ENCODE data around the gene DNAH11. TPM values are rescaled to one million over a fixed set of nuclear protein-coding genes. Genes with fewer than 3 reads are reported as not detected.

The DNAH11 gene
- total and polyA plus RNA-seq, 9 of the 15 experiments (the other 6 are each of a cell fraction or from before 2014, with no cell fraction given): under 0.01 TPM; not detected in 7

GRCh38 chr7:21730399-21730798 lies 187.6 kb downstream of the DNAH11 start:
- CTCF ChIA-PET (ENCODE audit: low intra/inter-chr PET ratio): no interaction called here
- no peaks in the 10 kb centered on the region for H3K9me3 ChIP-seq (replicated peaks; ENCODE audit: control insufficient read depth, insufficient read depth, low read depth, low read length)
- H3K79me2 ChIP-seq (ENCODE audit: control insufficient read depth, insufficient read depth, low read length): no peaks in the 10 kb centered on the region
- no peaks in the 10 kb centered on the region for H3K4me1 ChIP-seq (replicated peaks in 1 of 2; ENCODE audit: control insufficient read depth in 2 of 2, insufficient read depth in 2 of 2, low read length in 2 of 2)
- POLR2A ChIA-PET: no interaction called here
- no peak overlapping the region for H3K27ac ChIP-seq (ENCODE audit: extremely low read depth, low read depth, low read length)
- no peak overlapping the region for H2AFZ ChIP-seq (ENCODE audit: low read depth, low read length)
- FAIRE-seq (no peak), ATAC-seq (no peak), DNase-seq (ENCODE audit: extremely low read depth in 1 of 4, low spot score in 3 of 4) (no peak)
- BruUV-seq (replicated peaks): no TSS peak
- in situ Hi-C loops (cut with MboI): no loop called here
- H3K36me3 ChIP-seq (ENCODE audit: control insufficient read depth, insufficient read depth, low read length): no peaks in the 10 kb centered on the region
- intact Hi-C loops (cut with micrococcal nuclease): no loop called here
- H3K9ac ChIP-seq (ENCODE audit: insufficient read depth in 1 of 2, low read depth in 2 of 2, low read length in 2 of 2): no peak overlapping the region
- H3K4me3 ChIP-seq: no peak overlapping the region
- H4K20me1 ChIP-seq (replicated peaks; ENCODE audit: control insufficient read depth, insufficient read depth, low read length): no peaks in the 10 kb centered on the region
- no peak overlapping the region for H3K4me2 ChIP-seq (ENCODE audit: insufficient read depth, low read length)
- 5% methylated on average over 2 of the region's 2 CpGs for WGBS (ENCODE audit: insufficient coverage, low coverage, missing lambda C conversion rate)
- no peaks in the 10 kb centered on the region for H3K9me1 ChIP-seq (ENCODE audit: control insufficient read depth, insufficient read depth, low read length)
- TF ChIP-seq MAZ (CRISPR knock-in tag; conservative IDR thresholded peaks at IDR 0.05 in 1 of 2, IDR thresholded peaks at IDR 0.05 in 1 of 2) (no peak), CEBPG (CRISPR knock-in tag; IDR thresholded peaks at IDR 0.05) (no peak), CEBPG (tag; conservative IDR thresholded peaks at IDR 0.05 in 1 of 2, IDR thresholded peaks at IDR 0.05 in 1 of 2) (no peak), CHCHD3 (CRISPR knock-in tag; IDR thresholded peaks at IDR 0.05) (no peak), TCF7 (IDR thresholded peaks at IDR 0.05; ENCODE audit: borderline replicate concordance) (no peak), HMBOX1 (IDR thresholded peaks at IDR 0.05) (no peak), TBP (optimal IDR thresholded peaks at IDR 0.05; ENCODE audit: low read depth, low read length) (no peak), MCM7 (IDR thresholded peaks at IDR 0.05) (no peak), ZNF57 (CRISPR knock-in tag; IDR thresholded peaks at IDR 0.05) (no peak), ELF2 (CRISPR knock-in tag; IDR thresholded peaks at IDR 0.05) (no peak), ZNF707 (CRISPR knock-in tag; conservative IDR thresholded peaks at IDR 0.05) (no peak), SREBF1 (IDR thresholded peaks at IDR 0.05; ENCODE audit: borderline replicate concordance, low read depth, low read length) (no peak), ZNF134 (CRISPR knock-in tag; conservative IDR thresholded peaks at IDR 0.05) (no peak), ESRRB (CRISPR knock-in tag; IDR thresholded peaks at IDR 0.05; ENCODE audit: borderline replicate concordance) (no peak)
- H3K27me3 ChIP-seq (ENCODE audit: control insufficient read depth in 2 of 2, insufficient read depth in 2 of 2, low read length in 2 of 2): peaks cover 2 to 13% of the 10 kb centered on the region in 2 experiments; a peak in 2 of 5 replicates

All from K562 (cell line).